Glutamatergic neuron (in vitro differentiated cells): ENCODE measurements around the gene GAP43. TPM values are rescaled to one million over a fixed set of nuclear protein-coding genes. Genes with fewer than 3 reads are reported as not detected.

ENCODE experiments used
- DNase-seq: peaks from one replicate; pipeline ENCODE4 v3.0.0; 2022
- H3K27ac Mint-ChIP-seq: one replicate; pipeline ENCODE4 v1.8.0; 2020; ENCODE audit warnings: mild to moderate bottlenecking, mixed read lengths, inconsistent platforms; ENCODE audit not compliant: unreplicated experiment
- H3K27me3 Mint-ChIP-seq: one replicate; pipeline ENCODE4 v1.8.0; 2020; ENCODE audit warnings: mild to moderate bottlenecking, moderate library complexity, mixed read lengths, inconsistent platforms; ENCODE audit not compliant: unreplicated experiment
- H3K36me3 Mint-ChIP-seq: one replicate; pipeline ENCODE4 v1.8.0; 2020; ENCODE audit warnings: mild to moderate bottlenecking, mixed read lengths, inconsistent platforms; ENCODE audit not compliant: unreplicated experiment
- H3K4me1 Mint-ChIP-seq: one replicate; pipeline ENCODE4 v1.8.0; 2020; ENCODE audit warnings: mild to moderate bottlenecking, low read depth, mixed read lengths, inconsistent platforms; ENCODE audit not compliant: unreplicated experiment
- H3K4me3 Mint-ChIP-seq: one replicate; pipeline ENCODE4 v1.8.0; 2020; ENCODE audit warnings: mild to moderate bottlenecking, mixed read lengths, inconsistent platforms; ENCODE audit not compliant: unreplicated experiment
- H3K9me3 Mint-ChIP-seq: one replicate; pipeline ENCODE4 v1.8.0; 2020; ENCODE audit warnings: mild to moderate bottlenecking, moderate library complexity, mixed read lengths, inconsistent platforms; ENCODE audit not compliant: unreplicated experiment
- CTCF ChIP-seq: fragments of 200-600 bp; sonication (generic); IDR thresholded peaks from one replicate; pipeline ENCODE4 v1.5.0; 2021; ENCODE audit not compliant: partially characterized antibody, unreplicated experiment
- total RNA-seq: library from RNA; stranded (reverse); fragmentation: NEBNext Ultra II Directional; extraction: Animal tissue kit (Norgen Biotek cat#: 25700); gene quantifications from one replicate; pipeline ENCODE4 v1.2.1, GENCODE V29; 2021; ENCODE audit not compliant: unreplicated experiment

The GAP43 gene
- total RNA-seq, 1 donor from 2014 or later: 684 TPM

- TF ChIP-seq CTCF: no peak
- H3K36me3 Mint-ChIP-seq: peaks cover 5% of the 10 kb centered on the region
- peaks cover 68% of the 10 kb centered on the region for H3K4me1 Mint-ChIP-seq
Observed at GRCh38 chr3:115695090-115695489, 71.8 kb downstream of the GAP43 start.

GRCh38 chr3:115697263-115698053 lies 74.1 kb downstream of the GAP43 start:
- Mint-ChIP-seq H3K27me3 (peaks cover 5% of the 10 kb centered on the region), H3K4me1 (peaks cover 49% of the 10 kb centered on the region), H3K36me3 (peaks cover 5% of the 10 kb centered on the region), H3K27ac (peak overlapping the region; percentile 65), H3K4me3 (no peak overlapping the region), H3K9me3 (peaks cover 12% of the 10 kb centered on the region)
- no peak for TF ChIP-seq CTCF
- no peak for DNase-seq

More at GRCh38 chr3:115695090-115695489, 71.8 kb downstream of the GAP43 start:
- no peak for DNase-seq
- Mint-ChIP-seq H3K27ac (peak overlapping the region; percentile 97), H3K9me3 (peaks cover 20% of the 10 kb centered on the region), H3K27me3 (peaks cover 9% of the 10 kb centered on the region), H3K4me3 (no peak overlapping the region)

- peaks cover 3% of the 10 kb centered on the region for H3K27me3 Mint-ChIP-seq
- H3K4me3 Mint-ChIP-seq: peak overlapping the region; percentile 74
- peaks cover 5% of the 10 kb centered on the region for H3K9me3 Mint-ChIP-seq
- peaks cover 40% of the 10 kb centered on the region for H3K4me1 Mint-ChIP-seq
- no peak for TF ChIP-seq CTCF
- H3K36me3 Mint-ChIP-seq: peaks cover 5% of the 10 kb centered on the region
- DNase-seq: peak; percentile 68
- H3K27ac Mint-ChIP-seq: peak overlapping the region; percentile 84
Observed at GRCh38 chr3:115698851-115699591, 75.7 kb downstream of the GAP43 start.

- Mint-ChIP-seq H3K9me3 (peaks cover 4% of the 10 kb centered on the region), H3K27me3 (peaks cover 3% of the 10 kb centered on the region), H3K27ac (peak overlapping the region; percentile 57), H3K4me3 (no peak overlapping the region), H3K4me1 (peaks cover 38% of the 10 kb centered on the region), H3K36me3 (peaks cover 5% of the 10 kb centered on the region)
- no peak for DNase-seq
- TF ChIP-seq CTCF: no peak
Observed at GRCh38 chr3:115699706-115700105, 76.4 kb downstream of the GAP43 start.

GRCh38 chr3:115702598-115702997 lies 79.3 kb downstream of the GAP43 start:
- no peak overlapping the region for H3K4me3 Mint-ChIP-seq
- TF ChIP-seq CTCF: no peak
- peaks cover 3% of the 10 kb centered on the region for H3K27me3 Mint-ChIP-seq
- peaks cover 35% of the 10 kb centered on the region for H3K4me1 Mint-ChIP-seq
- H3K9me3 Mint-ChIP-seq: no peaks in the 10 kb centered on the region
- no peaks in the 10 kb centered on the region for H3K36me3 Mint-ChIP-seq
- H3K27ac Mint-ChIP-seq: no peak overlapping the region
- no peak for DNase-seq
